ENCODE measurements around the gene ELOVL1. TPM values are rescaled to one million over a fixed set of nuclear protein-coding genes. Genes with fewer than 3 reads are reported as not detected.

ELOVL1 gene
- polyA plus RNA-seq, 1 experiment = 167 TPM

DNA sequence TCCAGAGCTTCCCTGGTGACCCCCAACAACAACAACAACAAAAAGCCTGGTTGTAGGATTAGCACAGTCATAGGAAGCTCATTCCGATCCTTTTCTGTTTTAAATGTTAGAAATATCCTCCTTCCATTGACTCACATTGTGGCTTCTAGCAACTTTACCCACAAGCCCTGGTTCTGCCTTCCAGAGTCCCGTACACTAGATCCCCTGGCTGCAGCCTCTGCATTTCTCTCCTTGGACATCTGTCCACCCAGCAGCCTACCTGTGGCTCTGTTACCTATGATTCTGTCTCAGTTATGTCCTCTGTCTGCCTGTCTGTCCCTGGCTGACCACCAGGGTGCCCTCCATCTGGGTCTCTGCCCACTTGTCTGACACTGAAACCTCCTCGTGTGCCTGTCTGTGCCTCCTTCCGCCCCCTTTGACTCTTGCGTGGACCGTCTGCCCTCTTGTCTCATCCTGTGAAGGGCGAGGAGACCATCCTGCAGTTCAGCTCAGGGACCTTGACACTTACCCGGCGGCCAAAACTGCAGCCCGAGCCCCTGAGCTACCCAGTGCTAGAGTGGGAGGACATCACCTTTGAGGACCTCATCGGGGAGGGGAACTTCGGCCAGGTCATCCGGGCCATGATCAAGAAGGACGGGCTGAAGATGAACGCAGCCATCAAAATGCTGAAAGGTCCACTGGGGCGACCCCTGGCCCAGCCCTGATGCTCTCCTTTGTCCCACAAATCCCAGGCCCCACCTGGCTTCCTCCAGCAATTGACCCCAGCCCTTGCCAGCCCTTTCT lies 50.9 kb downstream of the ELOVL1 start:
- POLR2A ChIA-PET = no interaction called here
- no peak overlapping the region for H3K4me3 ChIP-seq (ENCODE audit: low read depth, low read length)
- CTCF ChIA-PET = interaction anchor here (1.1 kb wide), 1 partner anchor 35 kb away, joined by 4 read pairs; no protein-coding TSS in a partner anchor
- DNase-seq (ENCODE audit: low read depth, low spot score) = no peak
- TF ChIP-seq, protein P1, sequence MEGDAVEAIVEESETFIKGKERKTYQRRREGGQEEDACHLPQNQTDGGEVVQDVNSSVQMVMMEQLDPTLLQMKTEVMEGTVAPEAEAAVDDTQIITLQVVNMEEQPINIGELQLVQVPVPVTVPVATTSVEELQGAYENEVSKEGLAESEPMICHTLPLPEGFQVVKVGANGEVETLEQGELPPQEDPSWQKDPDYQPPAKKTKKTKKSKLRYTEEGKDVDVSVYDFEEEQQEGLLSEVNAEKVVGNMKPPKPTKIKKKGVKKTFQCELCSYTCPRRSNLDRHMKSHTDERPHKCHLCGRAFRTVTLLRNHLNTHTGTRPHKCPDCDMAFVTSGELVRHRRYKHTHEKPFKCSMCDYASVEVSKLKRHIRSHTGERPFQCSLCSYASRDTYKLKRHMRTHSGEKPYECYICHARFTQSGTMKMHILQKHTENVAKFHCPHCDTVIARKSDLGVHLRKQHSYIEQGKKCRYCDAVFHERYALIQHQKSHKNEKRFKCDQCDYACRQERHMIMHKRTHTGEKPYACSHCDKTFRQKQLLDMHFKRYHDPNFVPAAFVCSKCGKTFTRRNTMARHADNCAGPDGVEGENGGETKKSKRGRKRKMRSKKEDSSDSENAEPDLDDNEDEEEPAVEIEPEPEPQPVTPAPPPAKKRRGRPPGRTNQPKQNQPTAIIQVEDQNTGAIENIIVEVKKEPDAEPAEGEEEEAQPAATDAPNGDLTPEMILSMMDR (IDR thresholded peaks at IDR 0.05; ENCODE audit: low read depth, low read length) = peak; percentile 30
- H3K27me3 ChIP-seq (ENCODE audit: control insufficient read depth, insufficient read depth, low read length) = no peaks in the 10 kb centered on the region
- H3K27ac ChIP-seq (ENCODE audit: low read depth, low read length) = no peak overlapping the region
- H3K9me3 ChIP-seq (ENCODE audit: control insufficient read depth, insufficient read depth, low read length) = no peaks in the 10 kb centered on the region; the same call in 1 of the 2 replicates

DNA sequence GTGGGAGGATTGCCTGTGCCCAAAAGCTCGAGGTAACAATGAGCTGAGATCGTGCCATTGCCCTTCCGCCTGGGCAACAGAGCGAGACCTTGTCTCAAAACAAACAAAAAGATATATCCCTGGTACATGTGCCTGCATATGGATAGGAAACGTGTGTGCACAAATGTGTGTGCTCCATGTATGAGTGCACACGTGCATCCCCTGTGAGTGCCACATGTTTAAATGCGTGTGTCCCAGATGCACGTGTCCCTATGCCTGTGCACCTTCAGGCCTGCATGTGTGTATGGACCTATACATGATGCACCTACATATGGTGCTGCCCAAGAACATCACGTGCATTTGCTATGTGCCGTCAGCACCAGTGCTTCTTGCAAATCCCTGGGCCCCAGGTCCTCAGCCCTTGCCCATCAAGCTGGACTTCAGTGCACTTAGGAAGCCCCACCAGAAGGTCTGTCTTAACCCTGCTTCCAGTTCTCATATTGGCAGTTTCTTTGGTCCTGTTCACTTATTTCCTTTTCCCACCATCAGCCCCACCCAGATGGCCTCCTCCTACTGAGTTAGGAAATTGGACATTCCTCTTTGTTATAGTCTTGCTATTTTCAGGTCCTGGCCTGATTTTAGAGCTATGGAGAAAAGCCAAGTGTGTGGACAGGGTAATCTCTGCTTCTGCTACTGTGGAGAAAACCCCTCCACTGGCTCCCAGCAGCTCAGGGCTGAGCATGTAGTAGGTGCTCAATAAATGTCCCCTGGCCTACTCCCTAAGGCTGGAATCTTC lies 51.7 kb downstream of the ELOVL1 start:
- Histone ChIP-seq H3K4me3 (ENCODE audit: low read depth, low read length) (no peak overlapping the region), H3K27ac (ENCODE audit: low read depth, low read length) (peak overlapping the region; percentile 11), H3K9me3 (ENCODE audit: control insufficient read depth, insufficient read depth, low read length) (no peaks in the 10 kb centered on the region; the same call in 1 of the 2 replicates), H3K27me3 (ENCODE audit: control insufficient read depth, insufficient read depth, low read length) (no peaks in the 10 kb centered on the region)
- no peak for DNase-seq (ENCODE audit: low read depth, low spot score)
- ChIA-PET CTCF (interaction anchor here (1.1 kb wide), 1 partner anchor 34 kb away, joined by 4 read pairs; no protein-coding TSS in a partner anchor), POLR2A (no interaction called here)
- TF ChIP-seq, protein P1 (IDR thresholded peaks at IDR 0.05; ENCODE audit: low read depth, low read length) = no peak

DNA sequence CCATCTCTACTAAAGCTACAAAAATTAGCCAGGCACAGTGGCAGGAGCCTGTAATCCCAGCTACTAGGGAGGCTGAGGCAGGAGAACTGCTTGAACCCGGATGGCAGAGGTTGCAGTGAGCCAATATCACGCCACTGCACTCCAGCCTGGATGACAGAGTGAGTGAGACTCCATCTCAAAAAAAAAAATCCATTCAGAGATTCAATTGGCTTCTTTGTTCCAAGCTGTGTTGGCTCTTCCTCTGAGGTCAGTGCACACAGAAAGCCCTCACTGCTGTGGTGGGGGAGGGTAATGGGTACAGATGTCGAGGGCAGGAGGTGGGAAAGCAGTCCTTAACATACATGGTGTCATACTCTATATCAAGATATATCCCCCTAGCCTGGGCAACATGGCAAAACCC lies 52.3 kb downstream of the ELOVL1 start:
- TF ChIP-seq, protein P1 (IDR thresholded peaks at IDR 0.05; ENCODE audit: low read depth, low read length) = no peak
- POLR2A ChIA-PET = no interaction called here
- DNase-seq (ENCODE audit: low read depth, low spot score) = no peak
- Histone ChIP-seq H3K27ac (ENCODE audit: low read depth, low read length) (no peak overlapping the region), H3K9me3 (ENCODE audit: control insufficient read depth, insufficient read depth, low read length) (no peaks in the 10 kb centered on the region; the same call in 1 of the 2 replicates), H3K4me3 (ENCODE audit: low read depth, low read length) (no peak overlapping the region), H3K27me3 (ENCODE audit: control insufficient read depth, insufficient read depth, low read length) (no peaks in the 10 kb centered on the region)
- CTCF ChIA-PET = no interaction called here

DNA sequence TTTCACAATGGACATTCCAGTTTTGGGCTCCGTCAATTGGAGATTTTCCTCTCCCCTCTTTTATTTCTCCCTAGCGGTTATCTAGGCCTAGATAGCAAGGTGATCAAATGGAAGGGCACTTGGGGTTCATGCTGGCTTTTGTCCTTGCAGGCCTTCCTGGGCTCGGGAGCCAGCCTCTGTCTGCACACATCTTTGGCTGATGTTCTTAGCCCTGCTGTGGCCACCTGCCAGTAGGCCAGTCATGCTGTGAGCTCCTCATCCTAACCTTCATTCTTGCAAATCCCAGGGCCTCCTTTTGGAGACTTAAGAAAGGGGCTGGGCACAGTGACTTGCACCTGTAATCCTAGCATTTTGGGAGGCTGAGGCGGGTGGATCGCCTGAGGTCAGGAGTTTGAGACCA lies 53.6 kb downstream of the ELOVL1 start:
- H3K27ac ChIP-seq (ENCODE audit: low read depth, low read length) = no peak overlapping the region
- TF ChIP-seq, protein P1 (IDR thresholded peaks at IDR 0.05; ENCODE audit: low read depth, low read length) = no peak
- POLR2A ChIA-PET = no interaction called here
- no peak overlapping the region for H3K4me3 ChIP-seq (ENCODE audit: low read depth, low read length)
- H3K9me3 ChIP-seq (ENCODE audit: control insufficient read depth, insufficient read depth, low read length) = no peaks in the 10 kb centered on the region; the same call in 1 of the 2 replicates
- H3K27me3 ChIP-seq (ENCODE audit: control insufficient read depth, insufficient read depth, low read length) = no peaks in the 10 kb centered on the region
- no peak for DNase-seq (ENCODE audit: low read depth, low spot score)
- CTCF ChIA-PET = no interaction called here

DNA sequence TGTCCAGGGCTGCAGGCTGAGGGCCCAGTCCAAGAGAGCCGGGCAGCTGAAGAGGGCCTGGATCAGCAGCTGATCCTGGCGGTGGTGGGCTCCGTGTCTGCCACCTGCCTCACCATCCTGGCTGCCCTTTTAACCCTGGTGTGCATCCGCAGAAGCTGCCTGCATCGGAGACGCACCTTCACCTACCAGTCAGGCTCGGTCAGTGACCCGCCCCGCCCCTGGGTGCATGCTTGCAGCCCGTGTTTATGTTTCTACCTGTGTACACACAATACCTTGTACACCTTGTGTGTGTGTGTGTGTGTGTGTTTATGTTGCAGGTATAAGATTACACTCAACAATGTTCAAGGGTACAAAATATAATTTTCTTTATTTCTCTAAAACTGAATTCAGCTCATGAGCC lies 54.0 kb downstream of the ELOVL1 start:
- Histone ChIP-seq H3K9me3 (ENCODE audit: control insufficient read depth, insufficient read depth, low read length) (no peaks in the 10 kb centered on the region; the same call in 1 of the 2 replicates), H3K27me3 (ENCODE audit: control insufficient read depth, insufficient read depth, low read length) (no peaks in the 10 kb centered on the region), H3K27ac (ENCODE audit: low read depth, low read length) (no peak overlapping the region), H3K4me3 (ENCODE audit: low read depth, low read length) (no peak overlapping the region)
- ChIA-PET CTCF (no interaction called here), POLR2A (no interaction called here)
- DNase-seq (ENCODE audit: low read depth, low spot score) = no peak
- TF ChIP-seq, protein P1 (IDR thresholded peaks at IDR 0.05; ENCODE audit: low read depth, low read length) = no peak

Measured in AG04450 (cell line).